Measurements from ENCODE around the gene PRKCE. TPM values are rescaled to one million over a fixed set of nuclear protein-coding genes. Genes with fewer than 3 reads are reported as not detected.
A peak's percentile ranks its signal among the peaks of the same experiment; 100 is the strongest.

PRKCE gene
- total RNA-seq, 1 experiment from 2014 or later, result 14.0 TPM

- ChIA-PET CTCF (no interaction called here), POLR2A (no interaction called here)
- intact Hi-C loops (cut with micrococcal nuclease; ENCODE audit: unreplicated experiment), result no loop called here
- DNase-seq (ENCODE audit: low read depth, low spot score) (no peak), ATAC-seq (peak; percentile 49; the same call in 1 of the 2 replicates)
- TF ChIP-seq CTCF (IDR thresholded peaks at IDR 0.05) (no peak), REST (IDR thresholded peaks at IDR 0.05; ENCODE audit: insufficient read depth in 1 of 2, low read depth in 2 of 2, low read length in 1 of 2) (no peak), POLR2AphosphoS5 (IDR thresholded peaks at IDR 0.05; ENCODE audit: low read depth, low read length) (no peak), SIN3A (IDR thresholded peaks at IDR 0.05; ENCODE audit: borderline replicate concordance, insufficient read depth, low read depth, low read length) (no peak), TCF7L2 (IDR thresholded peaks at IDR 0.05; ENCODE audit: low read depth, low read length) (no peak)
- no peak overlapping the region for H3K27ac ChIP-seq (ENCODE audit: low read length)
- H3K36me3 ChIP-seq (ENCODE audit: control insufficient read depth, insufficient read depth, low read length), result no peaks in the 10 kb centered on the region
- no peaks in the 10 kb centered on the region for H3K9me3 ChIP-seq (ENCODE audit: control insufficient read depth, insufficient read depth, low read depth, low read length)
- H3K4me1 ChIP-seq (ENCODE audit: control insufficient read depth, insufficient read depth, low read length), result peaks cover 7% of the 10 kb centered on the region; the same call in 1 of the 2 replicates
- no peaks in the 10 kb centered on the region for H3K27me3 ChIP-seq (ENCODE audit: control insufficient read depth, insufficient read depth, low read length)
- no peak overlapping the region for H3K4me3 ChIP-seq (ENCODE audit: low read depth in 2 of 2, low read length in 2 of 2)
- no TSS peak for BruUV-seq (replicated peaks)
- in situ Hi-C loops (cut with HindIII; ENCODE audit: low pct_unique_long_range_greater_than_20kb, low sequenced_read_pairs), result no loop called here
Observed at GRCh38 chr2:45851111-45851510, 199.6 kb downstream of the PRKCE start.

- POLR2A ChIA-PET, result no interaction called here
- Histone ChIP-seq H3K9me3 (ENCODE audit: control insufficient read depth, insufficient read depth, low read depth, low read length) (no peaks in the 10 kb centered on the region), H3K36me3 (ENCODE audit: control insufficient read depth, insufficient read depth, low read length) (no peaks in the 10 kb centered on the region), H3K27ac (ENCODE audit: low read length) (no peak overlapping the region), H3K4me1 (ENCODE audit: control insufficient read depth, insufficient read depth, low read length) (peaks cover 7% of the 10 kb centered on the region; the same call in 1 of the 2 replicates), H3K4me3 (ENCODE audit: low read depth in 2 of 2, low read length in 2 of 2) (no peak overlapping the region), H3K27me3 (ENCODE audit: control insufficient read depth, insufficient read depth, low read length) (no peaks in the 10 kb centered on the region)
- in situ Hi-C loops (cut with HindIII; ENCODE audit: low pct_unique_long_range_greater_than_20kb, low sequenced_read_pairs), result no loop called here
- no peak for TF ChIP-seq SIN3A (IDR thresholded peaks at IDR 0.05; ENCODE audit: borderline replicate concordance, insufficient read depth, low read depth, low read length)
- no peak for TF ChIP-seq TCF7L2 (IDR thresholded peaks at IDR 0.05; ENCODE audit: low read depth, low read length)
- TF ChIP-seq POLR2AphosphoS5 (IDR thresholded peaks at IDR 0.05; ENCODE audit: low read depth, low read length), result no peak
- no peak for TF ChIP-seq REST (IDR thresholded peaks at IDR 0.05; ENCODE audit: insufficient read depth in 1 of 2, low read depth in 2 of 2, low read length in 1 of 2)
- no peak for TF ChIP-seq CTCF (IDR thresholded peaks at IDR 0.05)
- intact Hi-C loops (cut with micrococcal nuclease; ENCODE audit: unreplicated experiment), result no loop called here
- no TSS peak for BruUV-seq (replicated peaks)
- ATAC-seq (peak; percentile 87), DNase-seq (ENCODE audit: low read depth, low spot score) (no peak)
- CTCF ChIA-PET, result interaction anchor here (0.5 kb wide), 2 partner anchors 83 to 121 kb away, joined by 3 to 5 read pairs; no protein-coding TSS in a partner anchor
Observed at GRCh38 chr2:45851576-45852304, 200.3 kb downstream of the PRKCE start.
